Amygdala (tissue), 56 donors: ENCODE data around the gene OR10AD1.
A peak's percentile ranks its signal among the peaks of the same experiment; 100 is the strongest.
"Not testable (repeated sequence)": the region's sequence is repeated elsewhere in the genome, so short reads cannot be mapped to it uniquely, and the experiment has no call there.

Experiments used
- DNase-seq, 56 donors: peaks; one replicate each; lab custom pipeline; 2025; lab: John Stamatoyannopoulos, UW

OR10AD1 gene

GRCh38 chr12:48164451-48164850 lies 38.6 kb downstream of the OR10AD1 start:
- peak in 1 of 56 donors; percentile 8 for DNase-seq

- DNase-seq: no peak
These were observed 39.8 kb downstream of the OR10AD1 start for GRCh38 chr12:48163150-48163747.

GRCh38 chr12:48160807-48161206 lies 42.3 kb downstream of the OR10AD1 start:
- peak in 31 of 56 donors; percentile 9 to 71 (median 21) for DNase-seq

GRCh38 chr12:48160046-48160445 lies 43.0 kb downstream of the OR10AD1 start:
- DNase-seq: no peak

- no peak for DNase-seq
These were observed 45.2 kb downstream of the OR10AD1 start for GRCh38 chr12:48157889-48158370.

GRCh38 chr12:48157018-48157888 lies 45.8 kb downstream of the OR10AD1 start, which contains the start of gene ASB8:
TSS of gene ASB8 (minus strand) at chr12:48157515. CDS start at chr12:48153496, 4,019 bp downstream.
- peak; percentile 86 to 99 (median 96) for DNase-seq

GRCh38 chr12:48156652-48157017 lies 46.5 kb downstream of the OR10AD1 start:
- DNase-seq: no peak

GRCh38 chr12:48155786-48156185 lies 47.3 kb downstream of the OR10AD1 start:
- DNase-seq: not testable (repeated sequence)
